Smooth muscle cell (in vitro differentiated cells): Measurements from ENCODE around the gene EVA1C. TPM values are rescaled to one million over a fixed set of nuclear protein-coding genes. Genes with fewer than 3 reads are reported as not detected.
"Not testable (repeated sequence)": the region's sequence is repeated elsewhere in the genome, so short reads cannot be mapped to it uniquely, and the experiment has no call there.

Source experiments
- DNase-seq: peaks from one replicate; lab custom pipeline; 2025; ENCODE audit not compliant: unreplicated experiment; lab: John Stamatoyannopoulos, UW
- H2AFZ ChIP-seq: fragments of 200-600 bp; sonication (generic); 2 replicates; pipeline ENCODE4 v1.6.0; 2016; ENCODE audit warnings: antibody characterized with exemption, low read depth, mild to moderate bottlenecking
- H3F3A ChIP-seq: fragments of 200-600 bp; sonication (generic); 2 replicates; pipeline ENCODE4 v1.6.0; 2017; ENCODE audit warnings: antibody characterized with exemption, low read depth
- H3K27ac ChIP-seq: fragments of 200-600 bp; sonication (generic); 2 replicates; pipeline ENCODE4 v1.5.1; 2016; ENCODE audit warnings: low read depth, mild to moderate bottlenecking
- H3K27me3 ChIP-seq: fragments of 200-600 bp; sonication (generic); 2 replicates; pipeline ENCODE4 v1.6.1; 2016; ENCODE audit warnings: low read depth, mild to moderate bottlenecking
- H3K36me3 ChIP-seq: fragments of 200-600 bp; sonication (generic); 2 replicates; pipeline ENCODE4 v1.5.1; 2016; ENCODE audit warnings: low read depth
- H3K4me1 ChIP-seq: fragments of 200-600 bp; sonication (generic); 2 replicates; pipeline ENCODE4 v1.5.1; 2016; ENCODE audit warnings: low read depth
- H3K4me2 ChIP-seq: fragments of 200-600 bp; sonication (generic); 2 replicates; pipeline ENCODE4 v1.6.0; 2016; ENCODE audit warnings: mild to moderate bottlenecking
- H3K4me3 ChIP-seq: fragments of 200-600 bp; sonication (generic); 2 replicates; pipeline ENCODE4 v1.5.1; 2016; ENCODE audit warnings: mild to moderate bottlenecking
- H3K79me2 ChIP-seq: fragments of 200-600 bp; sonication (generic); 2 replicates; pipeline ENCODE4 v1.6.0; 2016; ENCODE audit warnings: low read depth, mild to moderate bottlenecking
- H3K9ac ChIP-seq: fragments of 200-600 bp; sonication (generic); 2 replicates; pipeline ENCODE4 v1.6.0; 2016; ENCODE audit warnings: low read depth
- H3K9me3 ChIP-seq: fragments of 200-600 bp; sonication (generic); replicated peaks from 2 replicates; pipeline ENCODE4 v1.5.1; 2016; ENCODE audit warnings: low read depth
- H4K20me1 ChIP-seq: fragments of 200-600 bp; sonication (generic); 2 replicates; pipeline ENCODE4 v1.6.0; 2016; ENCODE audit warnings: low read depth
- WGBS: methylation state at CpG from one replicate; pipeline ENCODE4 v1.1.7; 2016; ENCODE audit warnings: low lambda C conversion rate; 5-methylcytosine and 5-hydroxymethylcytosine counted together
- polyA plus RNA-seq: library from polyadenylated mRNA; unstranded; fragments of >200 nt; fragmentation: Nextera tagmentation; extraction: Ambion mirVana; gene quantifications from 2 replicates; pipeline ENCODE4 v1.2.1, GENCODE V29; 2016
- total RNA-seq: library from RNA; depleted of rRNA; stranded (reverse); fragments of >200 nt; gene quantifications from 2 replicates; pipeline ENCODE4 v1.2.3, GENCODE V29; 2014
- TF ChIP-seq, protein P1 (sequence below): fragments of 200-600 bp; sonication (generic); IDR thresholded peaks from 2 replicates; pipeline ENCODE4 v1.5.1; 2017; ENCODE audit warnings: borderline replicate concordance, mild to moderate bottlenecking, antibody characterized with exemption; ENCODE audit not compliant: insufficient read depth, poor library complexity, severe bottlenecking

Gene EVA1C
- total and polyA plus RNA-seq, 2 experiments from 2014 or later = 1.9 to 3.7 TPM

GRCh38 chr21:32425628-32426027 lies 13.1 kb downstream of the EVA1C start:
- Histone ChIP-seq H3K79me2 (no peaks in the 10 kb centered on the region), H3K4me2 (no peak overlapping the region)
- DNase-seq = no peak

DNA sequence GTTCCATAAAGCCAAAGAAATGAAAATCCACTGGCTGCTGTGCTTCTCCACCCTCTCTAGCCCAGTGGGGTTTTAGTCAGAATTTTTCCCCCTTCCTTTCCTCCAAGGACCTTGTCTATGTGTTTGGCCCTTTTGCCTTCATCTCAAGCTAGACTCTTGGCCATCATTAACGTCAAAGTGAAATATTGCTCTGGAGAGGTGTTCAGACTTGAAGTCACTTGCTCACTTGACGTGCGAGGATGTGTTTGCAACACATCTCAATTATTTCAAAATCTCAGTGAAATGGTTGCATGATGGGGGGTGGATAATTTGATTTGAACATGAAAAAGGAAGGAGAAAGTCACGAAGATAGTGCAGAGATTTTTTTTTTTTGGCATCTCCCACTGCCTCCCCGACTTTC lies 13.6 kb downstream of the EVA1C start:
- Histone ChIP-seq H2AFZ (no peak overlapping the region), H3F3A (peaks cover 8% of the 10 kb centered on the region), H3K9ac (no peak overlapping the region), H3K79me2 (no peaks in the 10 kb centered on the region), H3K4me2 (peak overlapping the region; percentile 5), H3K27me3 (no peaks in the 10 kb centered on the region), H3K4me3 (no peak overlapping the region), H4K20me1 (no peaks in the 10 kb centered on the region), H3K4me1 (no peaks in the 10 kb centered on the region), H3K9me3 (no peaks in the 10 kb centered on the region), H3K36me3 (no peaks in the 10 kb centered on the region), H3K27ac (no peak overlapping the region)
- WGBS = 88% methylated on average over 5 of the region's 5 CpGs
- DNase-seq = no peak
- TF ChIP-seq, protein P1, sequence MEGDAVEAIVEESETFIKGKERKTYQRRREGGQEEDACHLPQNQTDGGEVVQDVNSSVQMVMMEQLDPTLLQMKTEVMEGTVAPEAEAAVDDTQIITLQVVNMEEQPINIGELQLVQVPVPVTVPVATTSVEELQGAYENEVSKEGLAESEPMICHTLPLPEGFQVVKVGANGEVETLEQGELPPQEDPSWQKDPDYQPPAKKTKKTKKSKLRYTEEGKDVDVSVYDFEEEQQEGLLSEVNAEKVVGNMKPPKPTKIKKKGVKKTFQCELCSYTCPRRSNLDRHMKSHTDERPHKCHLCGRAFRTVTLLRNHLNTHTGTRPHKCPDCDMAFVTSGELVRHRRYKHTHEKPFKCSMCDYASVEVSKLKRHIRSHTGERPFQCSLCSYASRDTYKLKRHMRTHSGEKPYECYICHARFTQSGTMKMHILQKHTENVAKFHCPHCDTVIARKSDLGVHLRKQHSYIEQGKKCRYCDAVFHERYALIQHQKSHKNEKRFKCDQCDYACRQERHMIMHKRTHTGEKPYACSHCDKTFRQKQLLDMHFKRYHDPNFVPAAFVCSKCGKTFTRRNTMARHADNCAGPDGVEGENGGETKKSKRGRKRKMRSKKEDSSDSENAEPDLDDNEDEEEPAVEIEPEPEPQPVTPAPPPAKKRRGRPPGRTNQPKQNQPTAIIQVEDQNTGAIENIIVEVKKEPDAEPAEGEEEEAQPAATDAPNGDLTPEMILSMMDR = no peak

More at GRCh38 chr21:32425628-32426027, 13.1 kb downstream of the EVA1C start:
- Histone ChIP-seq H2AFZ (no peak overlapping the region), H3K27me3 (no peaks in the 10 kb centered on the region), H3K4me1 (no peaks in the 10 kb centered on the region), H3K9ac (no peak overlapping the region), H3K9me3 (no peaks in the 10 kb centered on the region), H4K20me1 (no peaks in the 10 kb centered on the region), H3K36me3 (no peaks in the 10 kb centered on the region), H3F3A (peaks cover 8% of the 10 kb centered on the region), H3K27ac (no peak overlapping the region), H3K4me3 (no peak overlapping the region)
- TF ChIP-seq, protein P1 = no peak
- 70% methylated on average over 4 of the region's 4 CpGs for WGBS

- Histone ChIP-seq H2AFZ (no peak overlapping the region), H3F3A (peaks cover 8% of the 10 kb centered on the region), H3K4me3 (no peak overlapping the region), H3K9me3 (no peaks in the 10 kb centered on the region), H3K4me1 (no peaks in the 10 kb centered on the region), H3K27me3 (no peaks in the 10 kb centered on the region), H3K27ac (peak overlapping the region; percentile 43), H3K9ac (no peak overlapping the region), H4K20me1 (no peaks in the 10 kb centered on the region), H3K79me2 (no peaks in the 10 kb centered on the region), H3K4me2 (peak overlapping the region; percentile 5), H3K36me3 (no peaks in the 10 kb centered on the region)
- 34% methylated on average over 6 of the region's 6 CpGs for WGBS
- no peak for DNase-seq
- TF ChIP-seq, protein P1 = no peak
Observed at GRCh38 chr21:32426592-32427051, 14.1 kb downstream of the EVA1C start.

- H3K4me3 ChIP-seq = no peak overlapping the region
- no peaks in the 10 kb centered on the region for H3K9me3 ChIP-seq
- H3K9ac ChIP-seq = no peak overlapping the region
- H3K36me3 ChIP-seq = no peaks in the 10 kb centered on the region
- H3K27me3 ChIP-seq = no peaks in the 10 kb centered on the region
- TF ChIP-seq, protein P1 = no peak
- peak overlapping the region; percentile 30 for H3K27ac ChIP-seq
- 53% methylated on average over 10 of the region's 10 CpGs for WGBS
- H3K4me2 ChIP-seq = peak overlapping the region; percentile 40
- no peaks in the 10 kb centered on the region for H3K79me2 ChIP-seq
- peak overlapping the region; percentile 65 for H2AFZ ChIP-seq
- H3K4me1 ChIP-seq = no peaks in the 10 kb centered on the region
- DNase-seq = no peak
- peaks cover 8% of the 10 kb centered on the region for H3F3A ChIP-seq
- no peaks in the 10 kb centered on the region for H4K20me1 ChIP-seq
Observed at GRCh38 chr21:32427958-32428623, 15.6 kb downstream of the EVA1C start.

GRCh38 chr21:32432982-32433660 lies 20.6 kb downstream of the EVA1C start:
- H2AFZ ChIP-seq, H3K4me1 ChIP-seq, H3K36me3 ChIP-seq, H3K79me2 ChIP-seq, H3K27me3 ChIP-seq, H3K9me3 ChIP-seq, H3K4me3 ChIP-seq, DNase-seq, H3K27ac ChIP-seq, H4K20me1 ChIP-seq, H3F3A ChIP-seq, H3K4me2 ChIP-seq, H3K9ac ChIP-seq: not testable (repeated sequence)
- 67% methylated on average over 15 of the region's 15 CpGs for WGBS
